Progenitor cell of endocrine pancreas (in vitro differentiated cells): ENCODE results near the gene RPIA. TPM values are rescaled to one million over a fixed set of nuclear protein-coding genes. Genes with fewer than 3 reads are reported as not detected.
A peak's percentile ranks its signal among the peaks of the same experiment; 100 is the strongest.

Experiments
- DNase-seq: peaks from one replicate; pipeline ENCODE4 v3.0.0; 2021; ENCODE audit warnings: low spot score; ENCODE audit not compliant: unreplicated experiment
- H3K27ac Mint-ChIP-seq: 2 replicates; pipeline ENCODE4 v1.8.0; 2021; ENCODE audit warnings: mild to moderate bottlenecking, moderate library complexity, mixed read lengths
- H3K27me3 Mint-ChIP-seq: 2 replicates; pipeline ENCODE4 v1.8.0; 2021; ENCODE audit warnings: mixed read lengths
- H3K36me3 Mint-ChIP-seq: 2 replicates; pipeline ENCODE4 v1.8.0; 2022; ENCODE audit warnings: mixed read lengths; ENCODE audit not compliant: insufficient read depth
- H3K4me1 Mint-ChIP-seq: 2 replicates; pipeline ENCODE4 v1.8.0; 2021; ENCODE audit warnings: low read depth, mixed read lengths
- H3K4me3 Mint-ChIP-seq: 2 replicates; pipeline ENCODE4 v1.8.0; 2021; ENCODE audit warnings: low read depth, mild to moderate bottlenecking, moderate library complexity, mixed read lengths
- H3K9me3 Mint-ChIP-seq: 2 replicates; pipeline ENCODE4 v1.8.0; 2021; ENCODE audit warnings: low read depth, mixed read lengths
- CTCF ChIP-seq: fragments of 200-600 bp; sonication (generic); IDR thresholded peaks from one replicate; pipeline ENCODE4 v1.5.0; 2021; ENCODE audit warnings: antibody characterized with exemption, mild to moderate bottlenecking; ENCODE audit not compliant: unreplicated experiment
- total RNA-seq: library from RNA; stranded (reverse); gene quantifications from 2 replicates; pipeline ENCODE4 v1.2.1, GENCODE V29; 2021

RPIA gene
- total RNA-seq, 1 donor from 2014 or later: 27.1 TPM

GRCh38 chr2:88693911-88694414, 2.5 kb downstream of the RPIA start:
- H3K27me3 Mint-ChIP-seq: no peaks in the 10 kb centered on the region
- no peak for TF ChIP-seq CTCF

GRCh38 chr2:88696611-88697010, 5.1 kb downstream of the RPIA start:
- Mint-ChIP-seq H3K36me3 (peaks cover 10% of the 10 kb centered on the region), H3K27me3 (no peaks in the 10 kb centered on the region), H3K4me1 (peaks cover 36% of the 10 kb centered on the region), H3K4me3 (no peak overlapping the region), H3K27ac (no peak overlapping the region), H3K9me3 (no peaks in the 10 kb centered on the region)
- DNase-seq: no peak
- TF ChIP-seq CTCF: no peak

More at GRCh38 chr2:88693911-88694414, 2.5 kb downstream of the RPIA start:
- peaks cover 14% of the 10 kb centered on the region for H3K9me3 Mint-ChIP-seq
- no peak for DNase-seq
- H3K27ac Mint-ChIP-seq: no peak overlapping the region
- H3K4me3 Mint-ChIP-seq: peak overlapping the region; percentile 8
- peaks cover 34% of the 10 kb centered on the region for H3K4me1 Mint-ChIP-seq
- peaks cover 10% of the 10 kb centered on the region for H3K36me3 Mint-ChIP-seq

- TF ChIP-seq CTCF: no peak
- Mint-ChIP-seq H3K9me3 (peaks cover 3% of the 10 kb centered on the region), H3K27ac (peak overlapping the region; percentile 46), H3K4me1 (peaks cover 30% of the 10 kb centered on the region), H3K27me3 (no peaks in the 10 kb centered on the region), H3K4me3 (peak overlapping the region; percentile 17), H3K36me3 (peaks cover 18% of the 10 kb centered on the region)
- DNase-seq: no peak
These were observed 6.0 kb downstream of the RPIA start for GRCh38 chr2:88697370-88698026.

- no peak for DNase-seq
- peaks cover 3% of the 10 kb centered on the region for H3K9me3 Mint-ChIP-seq
- peaks cover 26% of the 10 kb centered on the region for H3K4me1 Mint-ChIP-seq
- H3K27me3 Mint-ChIP-seq: no peaks in the 10 kb centered on the region
- peak overlapping the region; percentile 91 for H3K27ac Mint-ChIP-seq
- no peak for TF ChIP-seq CTCF
- no peak overlapping the region for H3K4me3 Mint-ChIP-seq
- peaks cover 23% of the 10 kb centered on the region for H3K36me3 Mint-ChIP-seq
These were observed 6.5 kb downstream of the RPIA start for GRCh38 chr2:88698027-88698413.

GRCh38 chr2:88698498-88699233, 7.2 kb downstream of the RPIA start:
- Mint-ChIP-seq H3K4me3 (no peak overlapping the region), H3K27ac (peak overlapping the region; percentile 91)

More at GRCh38 chr2:88698498-88699233, 7.2 kb downstream of the RPIA start:
- Mint-ChIP-seq H3K36me3 (peaks cover 27% of the 10 kb centered on the region), H3K4me1 (peaks cover 22% of the 10 kb centered on the region), H3K27me3 (no peaks in the 10 kb centered on the region), H3K9me3 (peaks cover 3% of the 10 kb centered on the region)
- no peak for TF ChIP-seq CTCF
- DNase-seq: no peak
